ENCODE data around the gene SYT12. TPM values are rescaled to one million over a fixed set of nuclear protein-coding genes. Genes with fewer than 3 reads are reported as not detected.

SYT12 gene
- total and polyA plus RNA-seq, 2 of the 8 experiments (the other 6 are each of a cell fraction or from before 2014, with no cell fraction given) = 1.4 to 3.3 TPM

GRCh38 chr11:67072295-67072694 lies 49.4 kb downstream of the SYT12 start (continued):
- TF ChIP-seq MAX (IDR thresholded peaks at IDR 0.05) (no peak), USF2 (IDR thresholded peaks at IDR 0.05; ENCODE audit: low read length) (no peak), CBX5 (IDR thresholded peaks at IDR 0.05; ENCODE audit: low read depth, low read length) (no peak), RFX5 (IDR thresholded peaks at IDR 0.05; ENCODE audit: borderline replicate concordance, low read depth, low read length) (no peak), EGR1 (IDR thresholded peaks at IDR 0.05; ENCODE audit: borderline replicate concordance, low read depth, low read length) (no peak), ATF2 (IDR thresholded peaks at IDR 0.05; ENCODE audit: low read length) (no peak)
